Measurements from ENCODE around the gene LSG1. TPM values are rescaled to one million over a fixed set of nuclear protein-coding genes. Genes with fewer than 3 reads are reported as not detected.
A peak's percentile ranks its signal among the peaks of the same experiment; 100 is the strongest.

Gene LSG1
- total RNA-seq, 1 experiment from 2014 or later: 34.9 TPM

DNA sequence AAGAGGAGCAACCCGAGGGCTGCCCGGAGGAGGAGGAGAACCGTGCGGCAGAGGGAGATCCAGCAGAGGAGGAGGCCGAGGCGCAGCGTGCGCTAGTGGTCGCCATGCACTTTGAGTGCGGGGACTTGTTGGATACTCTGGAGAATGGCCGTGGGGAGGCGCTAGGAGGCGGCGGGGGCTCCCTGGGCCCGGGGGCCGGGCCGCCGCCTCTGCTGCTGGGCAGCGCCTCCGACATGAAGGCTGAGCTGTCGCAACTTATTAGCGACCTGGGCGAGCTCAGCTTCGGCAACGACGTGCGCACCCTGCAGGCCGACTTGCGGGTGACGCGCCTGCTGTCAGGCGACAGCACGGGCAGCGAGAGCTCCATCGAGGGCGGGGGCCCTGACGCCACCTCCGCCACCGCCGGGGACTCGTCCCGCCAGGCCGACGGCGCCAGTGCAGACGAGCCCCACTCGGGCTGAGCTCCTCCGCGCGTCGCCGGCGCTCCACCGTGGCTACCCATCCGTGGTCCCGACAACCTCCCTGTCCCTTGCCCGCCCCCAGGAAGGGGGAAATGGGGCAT, 15.7 kb upstream of the LSG1 start:
- DNase-seq (ENCODE audit: extremely low read depth, low read depth): peak; percentile 47

DNA sequence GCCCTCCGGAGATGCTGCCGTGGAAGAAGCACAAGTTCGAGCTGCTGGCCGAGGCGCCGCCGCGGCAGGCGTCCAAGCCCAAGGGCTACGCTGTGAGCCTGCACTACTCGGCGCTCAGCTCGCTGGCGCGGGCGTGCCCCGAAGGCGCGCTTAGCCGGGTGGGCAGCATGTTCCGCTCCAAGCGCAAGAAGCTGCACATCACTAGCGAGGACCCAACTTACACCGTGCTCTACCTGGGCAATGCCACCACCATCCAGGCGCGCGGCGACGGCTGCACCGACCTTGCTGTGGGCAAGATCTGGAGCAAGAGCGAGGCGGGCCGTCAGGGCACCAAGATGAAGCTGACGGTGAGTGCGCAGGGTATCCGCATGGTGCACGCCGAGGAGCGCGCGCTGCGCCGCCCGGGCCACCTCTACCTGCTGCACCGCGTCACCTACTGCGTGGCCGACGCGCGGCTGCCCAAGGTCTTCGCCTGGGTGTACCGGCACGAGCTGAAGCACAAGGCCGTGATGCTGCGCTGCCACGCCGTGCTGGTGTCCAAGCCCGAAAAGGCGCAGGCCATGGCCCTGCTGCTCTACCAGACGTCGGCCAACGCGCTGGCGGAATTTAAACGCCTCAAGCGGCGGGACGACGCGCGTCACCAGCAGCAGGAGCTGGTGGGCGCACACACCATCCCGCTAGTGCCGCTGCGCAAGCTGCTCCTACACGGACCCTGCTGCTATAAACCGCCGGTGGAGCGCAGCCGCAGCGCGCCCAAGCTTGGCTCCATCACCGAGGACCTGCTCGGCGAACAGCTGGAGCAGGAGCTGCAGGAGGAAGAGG, 15.0 kb upstream of the LSG1 start:
- no peak for DNase-seq (ENCODE audit: extremely low read depth, low read depth)

DNA sequence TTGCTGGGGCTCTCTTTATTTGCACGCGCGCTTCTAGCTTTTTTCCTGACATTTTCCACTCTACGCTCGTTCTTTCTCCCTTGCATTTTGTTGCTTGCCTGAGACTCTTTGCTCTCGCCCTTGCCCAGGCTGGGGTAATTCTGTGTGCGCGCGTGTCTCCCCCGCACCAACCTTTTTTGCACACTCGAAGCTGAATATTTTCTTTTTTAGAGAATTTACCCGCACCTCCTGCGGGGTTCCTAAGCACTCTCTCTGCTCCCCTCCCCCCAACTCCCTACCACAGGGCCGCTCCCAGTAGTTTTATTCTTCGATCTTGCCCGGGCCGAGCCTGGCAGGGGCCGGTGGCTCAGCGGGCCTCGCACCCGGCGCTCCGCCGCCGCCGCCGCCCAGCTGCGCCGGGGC, 14.4 kb upstream of the LSG1 start:
- no peak for DNase-seq (ENCODE audit: extremely low read depth, low read depth)

DNA sequence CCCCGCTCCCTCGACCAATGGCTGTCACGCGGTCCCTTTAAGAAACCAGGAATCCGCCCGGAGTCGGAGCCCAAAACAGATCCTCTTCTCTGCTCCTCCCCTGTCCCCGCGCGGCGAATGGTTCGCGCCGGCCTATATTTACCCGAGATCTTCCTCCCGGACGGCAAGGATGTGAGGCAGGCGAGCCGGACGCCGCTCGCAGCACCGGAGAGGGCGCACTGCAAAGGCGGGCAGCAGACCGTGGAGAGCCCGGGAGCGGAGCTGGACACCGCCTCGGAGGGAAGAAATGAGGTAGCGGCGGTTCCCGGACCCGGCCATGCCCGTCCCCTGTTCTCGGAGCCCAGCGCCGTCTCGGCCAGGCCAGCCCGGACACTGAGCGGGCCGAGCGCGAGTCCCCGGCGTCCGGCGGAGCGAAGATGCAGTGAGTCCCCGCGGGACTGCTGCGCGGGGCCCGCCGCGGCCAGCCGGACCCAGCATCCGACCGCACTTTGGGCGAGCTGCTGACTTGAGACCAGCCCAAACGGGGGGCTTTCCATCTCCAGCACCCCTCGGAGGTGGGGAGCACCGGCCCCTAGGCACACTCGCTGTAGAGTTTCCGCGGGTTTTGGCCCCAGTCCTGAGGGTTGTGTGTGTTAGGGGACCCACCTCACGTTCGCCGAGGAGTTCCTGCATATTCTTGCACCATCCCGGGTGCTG, 13.9 kb upstream of the LSG1 start, which contains the start of gene FAM43A:
Gene FAM43A, plus strand, starts transcription at position 166 of the 696 bp plus-strand sequence. CDS start 944 bp downstream, outside the sequence.
- peak; percentile 78 for DNase-seq (ENCODE audit: extremely low read depth, low read depth)

DNA sequence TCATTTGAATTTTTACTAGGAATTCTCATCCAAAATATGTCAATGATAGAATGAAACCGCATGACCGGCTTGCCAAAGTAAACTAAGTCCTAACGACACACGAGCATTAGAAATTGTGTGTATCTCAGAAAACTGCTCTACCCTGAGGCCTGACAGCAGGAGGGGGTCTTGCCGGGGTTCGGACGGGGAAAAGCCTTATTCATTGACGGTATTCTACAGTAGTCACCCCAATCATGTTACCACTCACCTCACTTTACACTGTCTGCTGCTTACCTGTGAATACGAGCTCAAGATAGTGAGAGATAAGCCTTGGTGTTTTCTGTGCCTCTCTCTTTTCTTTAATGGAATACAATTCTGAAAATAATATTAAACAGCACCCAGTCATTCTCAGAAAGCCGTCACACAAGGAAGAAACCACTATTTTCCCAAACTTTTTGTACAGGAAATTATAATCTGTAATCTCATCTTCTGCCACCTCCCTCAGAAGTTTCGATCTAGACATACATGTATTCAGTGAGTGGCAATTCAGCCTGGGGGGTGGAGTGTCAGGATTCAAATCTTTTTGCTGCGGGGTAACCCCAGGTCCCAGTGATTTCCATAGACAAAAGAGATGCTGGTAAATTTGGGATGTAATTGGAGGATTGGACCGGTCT, 13.2 kb upstream of the LSG1 start:
- DNase-seq (ENCODE audit: extremely low read depth, low read depth): no peak

DNA sequence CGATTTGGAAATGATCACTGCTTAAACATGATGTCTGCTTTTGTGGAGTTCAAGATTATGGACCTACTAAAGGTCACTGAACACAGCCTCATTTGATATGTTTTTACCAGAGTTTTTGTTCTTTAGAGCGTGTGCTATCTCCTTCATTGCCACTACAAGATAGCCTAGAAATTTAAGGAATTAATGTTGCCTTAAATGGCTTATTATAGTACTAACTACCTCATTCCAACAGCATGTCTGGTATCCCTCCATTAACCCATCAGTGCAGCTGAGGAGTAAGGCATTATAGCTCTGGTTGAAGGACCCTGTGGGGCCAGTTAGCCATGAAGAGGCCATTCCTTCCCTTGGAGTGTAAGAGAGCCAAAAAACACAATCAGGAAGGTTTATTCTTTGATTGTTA, 11.4 kb upstream of the LSG1 start:
- DNase-seq (ENCODE audit: extremely low read depth, low read depth): no peak

DNA sequence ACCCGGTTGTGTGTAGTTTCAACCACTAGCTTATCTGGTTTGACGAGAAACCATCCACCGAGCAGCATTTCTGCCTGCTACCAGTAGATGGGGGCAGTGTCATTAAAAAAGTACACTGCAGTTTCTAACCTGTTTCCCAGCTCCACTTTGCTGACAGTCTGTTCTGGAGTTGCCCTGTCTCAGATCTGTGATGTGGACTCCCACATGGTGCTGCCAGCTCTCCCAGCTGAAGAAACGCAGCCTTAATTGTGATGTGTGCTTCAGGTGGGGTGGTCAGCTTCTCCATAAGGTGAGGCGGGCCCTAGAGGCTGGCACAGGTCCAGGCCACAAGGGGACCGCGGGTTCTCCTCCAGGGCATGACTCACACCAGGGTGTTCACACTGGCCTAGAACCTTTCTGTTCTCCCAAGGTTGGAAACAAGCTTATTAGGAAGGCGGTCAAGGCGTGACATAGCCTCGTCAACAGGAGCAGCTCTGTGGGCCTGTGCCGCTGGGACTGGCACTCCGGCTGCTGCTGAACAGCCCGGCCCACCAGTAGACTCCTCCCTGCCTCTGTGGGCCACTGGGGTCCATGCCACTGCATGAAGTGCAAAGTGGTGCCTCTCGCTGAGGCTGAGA, 10.8 kb upstream of the LSG1 start:
- peak; percentile 64 for DNase-seq (ENCODE audit: extremely low read depth, low read depth)

DNA sequence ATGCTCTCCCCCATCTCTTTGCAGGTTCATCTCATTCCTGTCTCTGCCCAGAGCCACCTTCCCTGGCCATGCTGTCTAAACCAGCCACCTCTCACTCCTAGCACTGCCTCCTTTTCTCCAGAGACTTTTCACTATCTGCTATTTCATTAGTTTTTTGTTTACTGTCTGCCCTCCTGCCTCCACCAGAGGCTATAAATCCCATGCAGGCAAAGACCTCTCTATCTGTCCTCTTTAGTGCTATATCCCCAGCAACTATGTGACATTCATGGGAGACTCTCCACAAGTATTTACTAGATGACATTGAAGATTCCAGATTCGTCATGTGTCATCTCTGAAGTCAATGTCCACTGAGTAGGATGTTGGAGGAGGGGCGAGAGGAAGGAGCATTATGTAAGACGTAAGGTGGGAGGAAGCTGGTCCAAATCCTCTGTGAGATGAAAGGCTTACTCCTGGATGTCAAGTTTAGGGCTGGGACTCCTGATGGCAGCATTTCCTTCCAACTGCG, 10.2 kb upstream of the LSG1 start:
- DNase-seq (ENCODE audit: extremely low read depth, low read depth): no peak

DNA sequence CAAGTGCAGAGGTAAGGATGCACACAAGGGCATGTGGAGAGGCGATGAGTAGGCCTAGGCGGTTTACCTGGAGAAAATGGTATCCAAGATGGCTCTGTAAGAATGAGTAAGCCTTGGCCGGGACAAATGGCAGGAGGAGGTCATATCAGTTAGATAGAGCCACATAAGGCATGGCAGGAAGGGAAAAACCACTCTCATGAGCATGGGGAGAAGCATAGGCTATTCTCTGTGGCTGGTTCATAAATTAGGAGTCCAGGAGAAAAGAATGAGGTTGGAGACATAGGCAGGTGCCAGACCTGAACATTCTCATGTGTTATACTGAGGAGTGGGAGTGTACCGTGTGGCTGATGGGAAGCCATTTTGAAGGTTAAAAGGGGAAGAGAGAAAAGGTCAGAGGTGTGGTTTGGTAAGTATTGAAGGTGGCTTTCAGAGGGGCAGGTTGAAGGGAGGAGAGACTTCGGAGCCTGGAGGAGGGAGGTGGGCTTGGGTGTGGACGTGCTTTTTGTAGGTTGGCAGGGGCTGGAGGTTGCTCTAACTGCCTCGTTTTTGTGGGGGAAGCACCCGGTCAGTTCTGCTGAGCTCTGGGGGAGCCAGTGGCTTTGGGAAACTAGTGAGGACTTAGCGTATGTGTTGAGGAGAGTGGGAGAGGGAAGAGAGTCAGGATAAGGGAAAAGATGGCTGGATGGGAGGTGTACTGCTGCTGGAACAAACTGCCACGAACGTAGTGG, 9.1 kb upstream of the LSG1 start:
- no peak for DNase-seq (ENCODE audit: extremely low read depth, low read depth)

DNA sequence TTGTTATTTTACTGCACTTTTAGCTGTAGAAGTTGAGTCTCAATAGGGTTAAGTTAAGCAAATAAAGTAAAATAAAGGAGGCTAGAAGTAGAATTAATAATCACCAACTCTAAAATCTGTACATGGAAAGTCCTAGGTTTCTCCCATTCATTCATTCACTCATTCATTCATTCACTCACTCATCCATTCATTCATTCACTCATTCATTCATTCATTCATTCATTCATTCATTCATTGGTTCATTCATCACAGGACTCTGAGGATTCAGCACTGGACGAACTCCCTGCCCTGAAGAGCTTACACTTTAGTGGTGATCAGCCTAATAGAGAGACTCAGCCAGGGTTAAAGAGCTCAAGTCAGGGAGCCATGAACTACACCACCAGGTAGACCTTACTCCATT, 4.5 kb upstream of the LSG1 start:
- DNase-seq (ENCODE audit: extremely low read depth, low read depth): no peak

DNA sequence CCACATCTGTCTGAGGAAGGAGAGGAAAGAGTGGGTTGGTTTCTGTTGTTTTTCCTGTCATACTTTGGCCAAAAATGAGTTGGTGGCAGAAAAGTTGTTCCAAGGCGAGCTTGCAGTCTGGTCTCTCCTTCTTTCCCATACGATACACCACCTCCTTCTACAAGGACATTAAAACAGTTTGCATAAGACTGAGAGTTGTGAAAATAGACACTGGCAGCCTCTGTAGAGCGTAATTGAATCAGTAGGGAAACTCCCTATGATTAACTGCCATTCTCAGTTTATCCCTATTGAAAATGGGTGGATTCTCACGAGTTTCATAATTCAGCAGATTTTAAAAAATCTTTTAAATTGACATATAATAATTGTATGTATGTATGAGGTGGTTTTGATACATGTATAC, 3.7 kb upstream of the LSG1 start:
- no peak for DNase-seq (ENCODE audit: extremely low read depth, low read depth)

DNA sequence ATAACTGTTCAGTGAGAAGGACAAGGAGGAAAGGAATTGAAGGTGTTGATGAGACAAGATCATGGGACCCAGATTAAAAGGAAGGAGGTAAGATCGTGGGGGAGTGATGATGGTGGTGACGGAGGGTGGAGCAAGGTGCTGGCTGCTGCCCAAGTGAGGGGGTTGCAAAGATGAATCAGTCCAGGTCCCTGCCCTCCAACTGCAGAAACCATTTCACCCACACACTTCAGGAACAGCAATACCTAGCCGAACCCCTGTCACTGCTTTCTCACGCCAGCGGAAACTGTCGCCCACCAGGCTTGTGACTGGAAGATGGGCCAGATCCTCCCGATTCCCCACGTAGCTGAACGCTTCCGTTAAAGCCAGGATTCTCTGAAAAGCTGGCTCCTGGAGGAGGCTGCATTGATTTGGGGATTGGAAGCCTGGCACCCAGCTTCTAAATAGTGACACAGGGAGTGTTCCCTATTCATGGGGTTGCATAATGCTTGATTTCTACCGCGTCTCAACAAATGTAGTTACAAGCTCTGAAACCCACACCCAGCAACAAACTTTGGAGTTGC, 3.2 kb upstream of the LSG1 start:
- DNase-seq (ENCODE audit: extremely low read depth, low read depth): no peak

DNA sequence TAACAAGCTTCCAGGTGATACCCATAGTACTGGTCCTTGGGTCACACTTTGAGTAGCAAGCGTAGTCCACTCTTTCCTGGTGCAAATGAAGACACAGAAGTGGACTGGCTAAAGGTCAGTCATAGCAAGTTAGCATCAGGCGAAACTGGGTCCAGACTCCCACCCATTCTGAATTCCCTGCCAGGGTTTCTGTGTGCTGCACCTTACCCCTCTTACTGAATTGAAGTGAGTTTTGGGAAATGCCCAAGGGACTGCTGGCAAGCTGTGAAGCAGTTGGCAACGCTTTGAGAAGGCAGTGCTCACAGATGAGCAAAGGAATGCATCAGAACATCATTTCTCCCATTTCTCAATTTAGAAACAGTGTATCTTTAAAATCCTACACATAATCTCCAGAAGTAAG, 1.8 kb upstream of the LSG1 start:
- no peak for DNase-seq (ENCODE audit: extremely low read depth, low read depth)

DNA sequence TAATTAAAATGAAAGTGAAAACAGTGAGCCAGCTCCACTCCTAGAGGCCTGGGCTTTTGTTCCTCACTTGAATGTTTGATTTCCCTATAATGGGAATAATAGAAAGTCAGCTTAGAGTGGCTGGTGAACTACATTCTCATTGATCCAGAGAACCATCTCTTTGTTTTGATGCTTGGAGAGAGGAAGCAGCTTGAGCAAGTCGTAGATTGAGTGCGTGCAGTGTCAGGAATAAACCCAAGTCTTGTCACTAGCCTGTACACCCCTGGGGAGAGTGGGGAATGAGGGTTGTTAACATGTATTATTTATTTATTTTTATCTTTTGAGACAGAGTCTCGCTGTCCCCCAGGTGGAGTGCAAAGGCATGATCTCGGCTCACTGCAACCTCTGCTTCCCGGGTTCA, 885 bp upstream of the LSG1 start:
- no peak for DNase-seq (ENCODE audit: extremely low read depth, low read depth)

DNA sequence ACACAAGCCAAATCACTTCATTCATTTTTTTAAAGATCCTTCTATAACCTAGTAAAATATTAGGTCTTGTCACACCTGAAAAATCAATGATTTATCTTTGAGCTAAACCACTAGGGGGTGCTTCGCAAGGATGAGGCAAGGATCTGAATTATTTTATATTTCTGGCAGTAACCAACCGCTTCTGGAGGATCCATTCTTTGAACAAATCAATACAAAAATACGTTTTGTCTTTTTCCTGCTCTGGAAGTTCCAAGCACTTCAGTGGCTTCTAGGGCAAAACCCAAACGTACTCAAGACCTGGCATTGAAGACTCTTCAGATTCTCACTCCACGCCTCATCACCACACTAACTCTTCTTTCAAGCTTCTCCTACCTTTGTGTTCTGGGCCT, 486 bp downstream of the LSG1 start:
- no peak for DNase-seq (ENCODE audit: extremely low read depth, low read depth)

DNA sequence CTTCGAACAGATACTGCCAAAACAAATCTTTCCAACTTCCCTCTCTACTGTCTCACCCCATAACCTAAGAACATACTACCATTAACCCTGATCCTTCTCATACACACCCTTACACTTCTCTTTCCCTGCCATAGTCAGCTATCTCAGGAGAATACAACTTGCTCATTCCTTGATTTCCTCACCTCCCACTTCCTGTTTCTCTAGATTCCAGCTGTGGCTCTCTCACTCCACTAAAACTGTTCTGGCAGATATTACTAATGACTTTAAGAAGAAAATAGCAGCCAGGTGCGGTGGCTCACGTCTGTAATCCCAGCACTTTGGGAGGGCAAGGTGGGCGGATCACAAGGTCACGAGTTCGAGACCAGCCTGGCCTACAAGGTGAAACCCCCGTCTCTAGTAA, 4.6 kb downstream of the LSG1 start:
- DNase-seq (ENCODE audit: extremely low read depth, low read depth): no peak

DNA sequence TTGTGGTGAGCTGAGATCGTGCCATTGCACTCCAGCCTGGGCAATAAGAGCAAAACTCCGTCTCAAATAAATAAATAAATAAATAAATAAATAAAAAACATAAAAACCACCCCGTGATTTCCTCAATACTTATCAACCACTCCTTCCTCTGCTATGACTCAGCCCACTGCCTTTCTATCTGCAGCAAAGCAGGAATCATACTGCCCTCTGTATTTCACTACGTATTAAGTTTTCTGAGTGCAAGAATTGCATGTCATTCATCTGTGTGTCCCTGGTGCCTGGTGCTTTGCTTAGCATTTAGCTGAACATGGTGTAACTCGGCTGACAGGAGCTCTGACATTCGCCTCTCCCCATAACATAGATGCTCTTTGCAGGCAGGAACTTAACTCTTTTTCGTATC, 7.1 kb downstream of the LSG1 start:
- no peak for DNase-seq (ENCODE audit: extremely low read depth, low read depth)

DNA sequence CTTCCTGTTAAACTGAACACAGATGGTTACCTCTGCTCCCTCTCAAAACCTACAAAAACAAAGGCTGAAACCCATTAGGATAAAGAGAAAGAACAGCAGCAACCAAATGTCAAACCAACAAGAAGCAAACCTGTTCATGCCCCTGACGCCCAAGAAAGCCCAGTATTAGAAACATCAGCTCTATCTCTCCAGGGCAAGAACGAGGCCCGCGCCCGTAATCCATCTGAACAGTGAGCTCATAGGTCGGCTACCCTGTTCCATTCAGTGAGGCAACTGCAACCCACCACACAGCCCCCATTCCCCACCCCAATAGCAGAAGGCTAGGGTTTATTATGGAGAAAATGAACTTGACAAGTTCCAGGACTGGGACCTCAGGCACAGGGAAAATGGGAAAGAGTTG, 10.0 kb downstream of the LSG1 start:
- no peak for DNase-seq (ENCODE audit: extremely low read depth, low read depth)

DNA sequence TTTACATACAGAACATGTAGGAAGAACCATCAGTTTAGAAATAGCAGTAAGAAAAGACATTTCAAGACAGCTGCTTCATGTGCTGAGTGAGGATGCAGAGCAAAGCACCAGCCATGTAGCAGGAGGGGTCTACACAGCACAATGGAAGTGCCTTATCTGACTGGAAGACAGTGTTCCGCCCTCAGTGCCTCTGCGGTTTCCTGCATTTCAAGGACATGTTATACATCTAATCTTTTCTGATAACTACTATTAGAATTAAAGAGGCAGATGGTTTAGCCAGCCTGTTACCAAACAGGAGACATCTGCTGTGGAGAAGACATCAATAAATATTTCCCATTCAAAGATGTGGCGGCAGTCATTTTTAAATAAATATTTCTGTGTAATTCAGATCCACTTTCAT, 10.6 kb downstream of the LSG1 start:
- no peak for DNase-seq (ENCODE audit: extremely low read depth, low read depth)

DNA sequence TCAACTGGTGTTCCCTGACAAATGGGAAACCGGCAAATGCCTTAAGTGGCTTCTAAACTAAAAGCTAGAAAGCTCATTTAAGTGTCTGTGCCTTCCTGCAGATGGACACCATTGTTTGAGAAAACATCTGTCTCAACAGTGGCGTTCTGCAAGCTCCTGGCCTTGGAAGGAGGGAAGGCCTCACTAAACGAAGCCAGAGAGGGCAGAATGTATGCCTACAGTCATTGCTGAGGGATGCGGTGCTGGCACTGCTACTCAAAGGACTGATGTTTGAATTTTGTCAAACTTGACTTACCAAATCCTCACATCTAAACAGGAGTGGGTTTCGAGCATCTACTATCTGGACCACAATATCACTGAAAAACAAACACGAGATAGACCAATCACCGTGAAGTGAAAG, 12.2 kb downstream of the LSG1 start:
- no peak for DNase-seq (ENCODE audit: extremely low read depth, low read depth)
